ENCODE results near the gene BLNK.

- TF ChIP-seq CTCF (conservative IDR thresholded peaks at IDR 0.05) = no peak
- TF ChIP-seq EZH2 (IDR thresholded peaks at IDR 0.05; ENCODE audit: low read depth) = no peak
Observed at GRCh38 chr10:96260014-96260413, 11.4 kb downstream of the BLNK start.
